Head of caudate nucleus (tissue), 42 donors: ENCODE measurements around the gene UBAP1.
"Not testable (repeated sequence)": the region's sequence is repeated elsewhere in the genome, so short reads cannot be mapped to it uniquely, and the experiment has no call there.

ENCODE experiments used
- DNase-seq, 42 donors: peaks; one replicate each; pipeline versions ENCODE4 v3.0.0 to v3.0.0-alpha.2; 2020 to 2021; ENCODE audit warnings: mixed read lengths in 7 of 42
- intact Hi-C: fragments of 100-400 bp; cut with DNase I; formaldehyde crosslinking; loops from one replicate; pipeline ENCODE4 v1.15.0; 2022

UBAP1 gene

GRCh38 chr9:34214354-34215000 is 35.6 kb downstream of the UBAP1 start:
- DNase-seq, intact Hi-C loops: not testable (repeated sequence)

DNA sequence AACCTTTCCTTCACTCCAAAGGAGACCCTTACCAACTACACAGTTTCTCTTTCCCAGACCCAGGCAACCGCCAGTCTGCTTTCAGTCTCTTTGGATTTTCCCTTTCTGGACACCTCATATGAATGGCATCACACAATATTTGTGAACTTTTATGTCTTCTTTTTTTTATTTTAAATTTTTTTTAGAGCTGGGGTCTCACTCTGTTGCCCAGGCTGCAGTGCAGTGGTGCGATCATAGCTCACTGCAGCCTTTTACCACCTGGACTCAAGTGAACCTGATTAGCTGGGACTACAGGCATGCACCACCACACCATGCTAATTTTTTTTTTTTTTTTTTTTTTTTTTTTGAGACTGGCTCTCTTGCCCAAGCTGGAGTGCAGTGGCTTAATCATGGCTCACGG is 37.5 kb downstream of the UBAP1 start:
- no peak for DNase-seq
- intact Hi-C loops, result no loop called here

- DNase-seq, intact Hi-C loops: not testable (repeated sequence)
Observed at GRCh38 chr9:34217015-34217414, 38.2 kb downstream of the UBAP1 start.

DNA sequence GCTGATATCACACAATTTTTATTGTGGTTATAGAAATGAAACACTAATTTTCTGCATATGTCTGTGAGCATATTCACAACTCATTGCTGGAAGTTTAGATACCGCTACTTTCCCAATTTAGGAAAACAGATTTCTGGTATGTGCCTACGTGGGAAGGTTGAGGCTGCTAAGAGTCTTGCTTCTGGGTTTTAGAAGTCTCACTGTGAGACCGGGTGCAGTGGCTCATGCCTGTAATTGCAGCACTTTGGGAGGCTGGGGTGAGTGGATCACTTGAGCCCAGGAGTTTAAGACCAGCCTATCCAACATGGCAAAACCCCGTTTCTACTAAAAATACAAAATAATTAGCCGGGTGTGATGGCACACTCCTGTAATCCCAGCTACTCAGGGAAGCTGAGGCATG is 39.6 kb downstream of the UBAP1 start:
- no peak for DNase-seq
- intact Hi-C loops, result no loop called here

- intact Hi-C loops, result no loop called here
- DNase-seq, result no peak
Observed at GRCh38 chr9:34219421-34219820, 40.6 kb downstream of the UBAP1 start.

DNA sequence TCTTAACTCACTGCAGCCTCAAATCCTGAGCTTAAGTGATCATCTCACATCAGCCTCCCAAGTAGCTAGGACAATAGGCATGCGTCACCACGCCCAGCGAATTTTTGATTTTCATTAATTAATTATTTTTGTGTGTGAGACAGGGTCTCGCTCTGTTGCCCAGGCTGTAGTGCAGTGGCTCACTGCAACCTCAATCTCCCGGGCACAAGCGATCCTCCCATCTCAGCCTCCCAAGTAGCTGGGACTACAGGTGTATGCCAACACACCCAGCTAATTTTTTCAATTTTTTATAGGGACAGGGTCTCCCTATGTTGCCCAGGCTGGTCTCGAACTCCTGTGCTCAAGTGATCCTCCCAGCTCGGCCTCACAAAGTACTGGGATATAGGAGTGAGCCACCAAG is 41.4 kb downstream of the UBAP1 start:
- DNase-seq, result no peak
- intact Hi-C loops, result no loop called here

DNA sequence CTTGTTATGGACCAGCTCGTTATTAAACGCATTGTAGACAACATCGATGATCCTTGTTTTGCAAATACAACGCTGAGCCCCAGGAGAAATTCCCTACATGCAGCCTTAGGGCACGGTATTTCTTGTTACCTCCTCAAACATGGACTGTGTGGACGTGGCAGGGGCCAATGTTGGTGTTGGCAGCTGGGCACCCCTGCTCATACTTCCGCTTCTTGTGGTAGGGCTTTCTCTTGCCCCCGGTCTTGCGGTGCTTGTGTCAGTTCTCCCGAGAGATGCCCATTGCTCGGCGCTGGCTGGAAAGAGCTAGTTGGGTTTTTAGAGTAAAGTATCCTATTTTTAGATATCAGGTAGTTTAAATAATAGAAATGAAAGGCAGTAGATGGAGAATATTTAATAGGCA is 45.5 kb downstream of the UBAP1 start:
- DNase-seq, result no peak
- intact Hi-C loops, result no loop called here

DNA sequence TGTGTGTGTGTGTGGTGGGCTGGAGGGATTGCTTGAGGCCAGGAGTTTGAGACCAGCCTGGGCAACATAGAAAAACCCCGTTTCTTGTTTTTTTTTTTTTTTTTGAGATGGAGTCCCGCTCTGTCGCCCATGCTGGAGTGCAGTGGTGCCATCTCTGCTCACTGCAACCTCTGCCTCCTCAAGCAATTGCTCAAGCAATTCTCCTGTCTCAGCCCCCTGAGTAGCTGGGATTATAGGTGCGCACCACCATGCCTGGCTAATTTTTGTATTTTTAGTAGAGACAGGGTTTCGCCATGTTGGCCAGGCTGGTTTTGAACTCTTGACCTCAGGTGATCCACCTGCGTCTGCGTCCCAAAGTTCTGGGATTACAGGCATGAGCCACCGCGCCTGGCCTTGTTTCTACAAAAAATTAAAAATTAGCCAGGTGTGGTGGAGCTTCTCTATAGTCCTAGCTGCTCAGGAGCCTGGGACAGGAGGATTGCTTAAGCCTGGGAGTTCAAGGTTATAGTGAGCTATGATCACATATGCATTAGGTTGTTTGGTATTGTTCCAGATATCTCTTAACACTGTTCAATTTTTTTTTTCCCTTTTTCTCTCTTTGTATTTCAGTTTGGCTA is 47.4 kb downstream of the UBAP1 start:
- intact Hi-C loops, DNase-seq: not testable (repeated sequence)

DNA sequence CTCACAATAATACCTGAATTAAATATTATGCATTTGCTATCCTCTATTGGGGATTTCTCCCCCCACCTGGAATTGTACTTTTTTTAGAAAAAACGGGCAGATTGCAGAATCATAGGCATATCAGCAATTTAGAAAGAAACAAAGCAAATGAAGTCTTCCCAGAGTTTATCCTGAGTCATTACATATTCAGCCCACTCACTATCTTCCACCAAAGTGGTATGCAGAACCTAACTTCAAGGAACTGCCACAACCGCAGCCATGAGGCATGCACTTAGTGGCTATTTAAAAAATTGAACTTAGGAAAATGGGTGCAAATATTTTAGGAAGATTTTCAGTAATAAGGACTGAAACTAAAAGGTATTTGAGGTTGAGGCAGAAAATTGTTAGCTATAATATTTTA is 48.6 kb downstream of the UBAP1 start:
- intact Hi-C loops, result no loop called here
- DNase-seq, result peak in 1 of 42 donors; percentile 35

DNA sequence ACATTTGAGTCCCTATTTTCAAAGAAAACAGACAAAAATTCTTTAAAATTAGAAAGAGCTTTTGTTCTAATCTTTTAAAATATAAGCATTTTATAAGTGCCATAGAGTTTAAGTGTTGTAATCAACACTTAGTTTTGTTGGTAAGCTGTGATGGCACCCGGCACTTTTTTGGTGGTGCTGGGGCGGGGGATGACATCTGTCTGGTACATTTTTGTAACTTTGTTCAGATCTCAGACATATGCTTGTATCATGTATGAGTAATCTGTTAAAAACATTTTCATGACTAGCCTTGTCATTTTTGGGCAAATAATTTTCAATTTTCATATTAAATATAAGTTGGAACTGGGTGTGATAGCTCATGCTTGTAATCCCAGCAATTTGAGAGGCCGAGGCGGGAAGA is 51.7 kb downstream of the UBAP1 start:
- DNase-seq, result peak in 2 of 42 donors; percentile 21 to 41
- intact Hi-C loops, result no loop called here

DNA sequence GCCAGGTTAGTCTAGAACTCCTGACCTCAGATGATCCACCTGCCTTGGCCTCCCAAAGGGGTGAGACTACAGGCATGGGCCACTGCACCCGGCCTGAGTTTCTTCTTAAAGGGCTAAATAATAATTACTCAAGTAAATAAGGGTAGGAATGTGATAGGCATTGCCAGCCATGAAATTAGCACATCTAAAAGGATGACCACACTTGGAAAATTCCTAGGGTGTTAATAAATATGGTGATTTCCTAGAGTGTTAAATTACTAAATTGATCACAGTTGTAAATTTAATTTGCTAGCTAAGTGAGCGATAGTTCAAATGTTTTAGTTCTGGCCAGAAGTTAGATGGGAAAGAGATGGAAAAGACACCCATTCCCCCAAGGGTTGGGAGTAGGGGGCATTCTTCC is 53.4 kb downstream of the UBAP1 start:
- intact Hi-C loops, result no loop called here
- no peak for DNase-seq

DNA sequence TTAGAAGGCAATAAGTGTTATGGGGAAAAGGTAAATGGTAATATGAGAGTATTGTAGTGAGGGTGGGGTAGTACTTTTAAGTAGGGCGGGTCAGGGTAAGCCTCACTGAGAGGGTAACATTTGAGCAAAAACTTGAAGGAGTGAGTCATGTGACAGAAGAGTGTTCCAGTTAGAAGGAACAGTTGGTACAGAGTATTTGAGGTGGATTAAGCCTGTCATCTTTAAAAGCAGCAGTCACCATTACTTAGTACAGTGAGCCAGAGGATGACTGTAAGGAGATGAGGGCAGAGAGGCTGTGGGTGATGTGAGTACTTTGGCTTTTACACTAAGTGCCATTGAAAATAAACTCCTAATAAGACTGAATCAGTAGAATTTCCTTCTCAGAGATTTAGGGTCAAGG is 54.8 kb downstream of the UBAP1 start:
- DNase-seq, result no peak
- intact Hi-C loops, result no loop called here

DNA sequence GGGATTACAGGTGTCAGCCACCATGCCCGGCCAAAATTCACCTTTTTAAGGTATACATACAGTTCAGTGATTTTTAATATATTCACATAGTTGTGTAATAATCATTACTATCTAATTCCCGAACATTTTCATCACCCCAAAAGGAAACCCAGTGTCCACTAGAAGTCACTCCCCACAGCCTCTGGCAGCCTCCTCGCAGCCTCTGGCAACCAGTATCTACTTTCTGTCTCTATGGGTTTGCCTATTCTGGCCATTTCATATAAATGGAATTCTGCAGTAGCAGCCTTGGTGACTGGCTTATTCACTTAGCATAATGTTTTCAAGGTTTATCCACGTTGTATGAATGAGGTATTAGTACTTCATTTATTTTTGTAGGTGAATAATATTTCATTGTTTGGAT is 59.0 kb downstream of the UBAP1 start:
- intact Hi-C loops, result no loop called here
- no peak for DNase-seq

- DNase-seq, result peak in 1 of 42 donors; percentile 4
- intact Hi-C loops, result no loop called here
Observed at GRCh38 chr9:34240006-34240405, 61.2 kb downstream of the UBAP1 start.

DNA sequence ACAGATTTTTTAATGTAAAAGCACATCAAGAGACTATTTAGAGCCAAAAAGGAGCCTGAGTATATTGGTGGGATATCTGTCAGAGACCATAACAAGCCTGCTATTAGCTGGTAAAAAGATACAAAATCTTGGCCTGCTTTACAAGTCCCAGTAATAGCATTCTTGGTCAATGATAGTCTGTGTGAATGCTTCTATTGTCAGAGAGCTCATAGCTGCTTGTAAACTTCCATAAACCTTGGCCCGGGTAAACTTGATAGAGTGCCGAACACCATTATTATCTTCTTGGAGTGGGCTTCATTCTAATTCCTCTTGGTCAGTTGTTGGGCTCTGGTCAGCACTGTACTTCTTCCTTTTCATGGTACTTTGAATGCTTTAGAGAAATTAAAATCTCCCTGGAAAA is 64.0 kb downstream of the UBAP1 start:
- intact Hi-C loops, result no loop called here
- DNase-seq, result no peak

DNA sequence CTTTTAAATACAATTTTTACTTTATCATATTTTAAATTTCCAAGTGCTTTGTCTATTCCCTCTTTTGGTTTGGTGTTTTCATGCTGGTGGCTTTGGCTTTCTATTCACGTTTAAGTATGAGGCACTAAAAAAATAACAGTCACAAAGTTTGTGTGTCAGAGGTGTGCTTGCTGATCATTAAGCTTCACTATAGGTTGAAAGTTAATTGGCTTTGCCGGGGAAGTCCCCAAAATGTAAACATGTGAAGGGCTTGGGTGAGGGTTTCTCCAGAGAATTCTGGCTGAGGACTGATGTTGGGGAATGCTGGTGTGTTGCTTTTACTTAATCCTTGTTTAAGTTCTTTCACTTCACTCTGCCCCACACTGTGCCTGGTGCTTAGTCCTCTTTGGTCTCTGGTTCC is 66.4 kb downstream of the UBAP1 start:
- DNase-seq, intact Hi-C loops: not testable (repeated sequence)

DNA sequence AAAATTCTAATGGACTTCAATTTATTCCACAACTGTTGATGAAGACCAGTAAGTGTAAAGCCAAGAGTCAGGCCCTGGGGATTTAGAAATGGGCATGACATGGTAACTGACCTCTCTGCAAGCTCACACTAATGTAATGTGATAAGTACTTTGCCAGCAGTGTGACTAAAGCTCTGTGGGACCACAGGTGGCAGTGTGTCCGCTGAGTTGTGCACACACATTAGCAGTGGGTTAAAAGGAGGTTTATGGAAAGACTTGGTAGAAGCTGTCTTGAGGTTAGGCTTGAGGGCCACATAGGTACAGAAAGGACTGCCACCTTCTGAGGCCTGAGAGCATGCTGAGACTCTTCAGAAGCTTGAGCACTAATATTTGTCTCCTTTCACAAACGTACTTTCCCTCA is 67.6 kb downstream of the UBAP1 start:
- peak in 1 of 42 donors; percentile 13 for DNase-seq
- intact Hi-C loops, result no loop called here

GRCh38 chr9:34247782-34248181 is 68.9 kb downstream of the UBAP1 start:
- DNase-seq, result peak in 1 of 42 donors; percentile 8
- intact Hi-C loops, result not testable (repeated sequence)

- no peak for DNase-seq
- intact Hi-C loops, result no loop called here
Observed at GRCh38 chr9:34249274-34249673, 70.4 kb downstream of the UBAP1 start.

- intact Hi-C loops, result loop anchor here (5.0 kb wide), 1 partner anchor 68 kb away; no protein-coding TSS in a partner anchor
- no peak for DNase-seq
Observed at GRCh38 chr9:34250721-34251120, 71.9 kb downstream of the UBAP1 start.

- DNase-seq, result no peak
- intact Hi-C loops, result loop anchor here (5.0 kb wide), 1 partner anchor 70 kb away; no protein-coding TSS in a partner anchor
Observed at GRCh38 chr9:34252016-34252415, 73.2 kb downstream of the UBAP1 start.
